Left ventricle myocardium inferior (tissue), 1 donor: Measurements from ENCODE around the gene DTWD1. TPM values are rescaled to one million over a fixed set of nuclear protein-coding genes. Genes with fewer than 3 reads are reported as not detected.
"Not testable (repeated sequence)": the region's sequence is repeated elsewhere in the genome, so short reads cannot be mapped to it uniquely, and the experiment has no call there.

Experiments
- DNase-seq: peaks from one replicate; pipeline ENCODE4 v3.0.0-alpha.2; 2020
- H3K27ac ChIP-seq: fragments of 200-600 bp; replicated peaks from 2 replicates; pipeline ENCODE4 v1.8.0; 2021
- H3K27me3 ChIP-seq: fragments of 200-600 bp; 2 replicates; pipeline ENCODE4 v1.8.0; 2021; ENCODE audit warnings: low read depth
- H3K36me3 ChIP-seq: fragments of 200-600 bp; 2 replicates; pipeline ENCODE4 v1.8.0; 2021
- H3K4me1 ChIP-seq: fragments of 200-600 bp; 2 replicates; pipeline ENCODE4 v1.8.0; 2021
- H3K4me3 ChIP-seq: fragments of 200-600 bp; 2 replicates; pipeline ENCODE4 v1.8.0; 2021; ENCODE audit warnings: mild to moderate bottlenecking, moderate library complexity
- H3K9me3 ChIP-seq: fragments of 200-600 bp; replicated peaks from 2 replicates; pipeline ENCODE4 v1.8.0; 2021
- intact Hi-C: fragments of 100-400 bp; cut with micrococcal nuclease; formaldehyde crosslinking; loops from one replicate; pipeline ENCODE4 v1.11.0; 2022
- total RNA-seq: library from RNA; stranded (reverse); fragmentation: NEBNext Ultra II Directional; extraction: Animal tissue kit (Norgen Biotek cat#: 25700); gene quantifications from one replicate; pipeline ENCODE4 v1.2.1, GENCODE V29; 2021
- TF ChIP-seq, protein P1 (sequence below): fragments of 200-600 bp; IDR thresholded peaks from 2 replicates; pipeline ENCODE4 v1.8.0; 2021; ENCODE audit warnings: antibody characterized with exemption, mild to moderate bottlenecking, borderline replicate concordance
- donor health status: DM: no; HTN: yes; CAD: no; lungs with severe emphysema.

Gene DTWD1
- total RNA-seq, 1 donor from 2014 or later: 20.6 TPM

GRCh38 chr15:49688135-49688790, 67.4 kb downstream of the DTWD1 start:
- H3K36me3 ChIP-seq: no peaks in the 10 kb centered on the region
- no peak for DNase-seq
- no peaks in the 10 kb centered on the region for H3K27me3 ChIP-seq
- H3K27ac ChIP-seq: no peak overlapping the region
- H3K4me3 ChIP-seq: no peak overlapping the region
- intact Hi-C loops: no loop called here
- H3K4me1 ChIP-seq: no peaks in the 10 kb centered on the region
- H3K9me3 ChIP-seq: no peaks in the 10 kb centered on the region
- TF ChIP-seq, protein P1, sequence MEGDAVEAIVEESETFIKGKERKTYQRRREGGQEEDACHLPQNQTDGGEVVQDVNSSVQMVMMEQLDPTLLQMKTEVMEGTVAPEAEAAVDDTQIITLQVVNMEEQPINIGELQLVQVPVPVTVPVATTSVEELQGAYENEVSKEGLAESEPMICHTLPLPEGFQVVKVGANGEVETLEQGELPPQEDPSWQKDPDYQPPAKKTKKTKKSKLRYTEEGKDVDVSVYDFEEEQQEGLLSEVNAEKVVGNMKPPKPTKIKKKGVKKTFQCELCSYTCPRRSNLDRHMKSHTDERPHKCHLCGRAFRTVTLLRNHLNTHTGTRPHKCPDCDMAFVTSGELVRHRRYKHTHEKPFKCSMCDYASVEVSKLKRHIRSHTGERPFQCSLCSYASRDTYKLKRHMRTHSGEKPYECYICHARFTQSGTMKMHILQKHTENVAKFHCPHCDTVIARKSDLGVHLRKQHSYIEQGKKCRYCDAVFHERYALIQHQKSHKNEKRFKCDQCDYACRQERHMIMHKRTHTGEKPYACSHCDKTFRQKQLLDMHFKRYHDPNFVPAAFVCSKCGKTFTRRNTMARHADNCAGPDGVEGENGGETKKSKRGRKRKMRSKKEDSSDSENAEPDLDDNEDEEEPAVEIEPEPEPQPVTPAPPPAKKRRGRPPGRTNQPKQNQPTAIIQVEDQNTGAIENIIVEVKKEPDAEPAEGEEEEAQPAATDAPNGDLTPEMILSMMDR: no peak

DNA sequence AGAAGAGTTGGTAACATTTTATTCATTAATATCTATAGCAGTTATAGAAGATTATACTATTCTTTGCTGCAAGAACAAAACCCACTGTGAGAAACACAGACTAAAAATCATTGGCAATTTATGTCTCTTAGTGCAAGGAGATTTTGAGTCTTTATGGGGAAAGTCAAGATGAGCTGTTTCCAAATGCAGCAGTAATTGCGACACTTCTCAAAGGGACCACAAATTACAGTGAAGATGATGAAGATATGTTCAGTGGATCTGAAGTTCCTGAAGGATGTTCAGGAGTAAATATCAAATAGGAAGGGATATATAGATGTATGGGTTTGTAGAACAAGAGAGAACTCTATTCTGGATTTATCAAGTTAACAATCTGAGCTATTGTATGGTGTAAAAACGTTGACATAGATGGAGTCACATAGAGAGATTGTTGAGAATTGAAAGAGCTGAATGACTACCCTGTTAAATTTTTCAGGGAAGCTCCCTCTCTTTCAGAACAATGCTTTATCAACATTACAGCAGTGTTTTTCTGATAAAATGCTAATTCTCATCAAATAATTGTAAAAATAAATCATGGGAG, 71.8 kb downstream of the DTWD1 start:
- H3K4me1 ChIP-seq: no peaks in the 10 kb centered on the region
- no peak overlapping the region for H3K4me3 ChIP-seq
- no peak for DNase-seq
- TF ChIP-seq, protein P1: no peak
- H3K27me3 ChIP-seq: no peaks in the 10 kb centered on the region
- H3K36me3 ChIP-seq: no peaks in the 10 kb centered on the region
- intact Hi-C loops: no loop called here
- no peak overlapping the region for H3K27ac ChIP-seq
- H3K9me3 ChIP-seq: no peaks in the 10 kb centered on the region

DNA sequence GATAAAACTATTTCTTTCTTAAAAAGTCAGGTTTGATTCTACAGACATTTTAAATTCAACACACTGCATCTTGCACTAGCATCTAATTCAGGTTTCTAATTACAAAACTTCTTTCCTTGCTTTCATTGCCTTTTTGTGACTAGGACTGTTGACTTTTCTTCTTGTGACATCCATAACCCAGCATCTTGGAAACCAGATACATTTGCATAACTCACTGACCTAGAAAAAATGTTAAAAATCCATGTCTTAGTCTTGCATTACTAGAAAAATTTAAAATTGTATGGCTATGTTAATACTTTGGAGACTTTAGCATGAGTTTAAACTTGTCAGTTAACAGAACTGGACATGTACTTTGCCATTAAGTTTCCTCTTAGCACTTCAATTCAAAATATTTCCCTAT, 72.7 kb downstream of the DTWD1 start:
- H3K27me3 ChIP-seq: no peaks in the 10 kb centered on the region
- no peaks in the 10 kb centered on the region for H3K9me3 ChIP-seq
- no peak for DNase-seq
- TF ChIP-seq, protein P1: no peak
- no peaks in the 10 kb centered on the region for H3K4me1 ChIP-seq
- intact Hi-C loops: no loop called here
- H3K27ac ChIP-seq: no peak overlapping the region
- H3K36me3 ChIP-seq: no peaks in the 10 kb centered on the region
- H3K4me3 ChIP-seq: no peak overlapping the region

DNA sequence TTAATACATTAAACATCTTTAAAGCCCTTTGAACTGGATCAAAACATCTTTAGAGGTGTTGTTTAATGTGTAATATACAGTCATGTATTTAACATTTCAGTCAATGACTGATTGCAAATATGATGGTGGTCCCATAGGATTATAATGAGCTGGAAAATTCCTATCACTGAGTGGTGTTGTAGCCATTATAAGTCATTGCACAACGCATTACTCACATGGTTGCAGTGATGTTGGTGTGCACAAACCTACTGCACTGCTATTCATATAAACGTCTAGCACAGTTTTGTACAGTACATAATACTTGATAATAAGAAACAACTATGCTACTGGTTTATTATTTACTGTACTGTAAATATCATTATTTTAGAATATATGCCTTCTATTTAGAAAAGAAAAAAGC, 75.6 kb downstream of the DTWD1 start:
- Histone ChIP-seq H3K4me3 (no peak overlapping the region), H3K36me3 (no peaks in the 10 kb centered on the region), H3K27ac (no peak overlapping the region), H3K27me3 (no peaks in the 10 kb centered on the region), H3K4me1 (no peaks in the 10 kb centered on the region), H3K9me3 (no peaks in the 10 kb centered on the region)
- TF ChIP-seq, protein P1: no peak
- intact Hi-C loops: no loop called here
- DNase-seq: no peak

DNA sequence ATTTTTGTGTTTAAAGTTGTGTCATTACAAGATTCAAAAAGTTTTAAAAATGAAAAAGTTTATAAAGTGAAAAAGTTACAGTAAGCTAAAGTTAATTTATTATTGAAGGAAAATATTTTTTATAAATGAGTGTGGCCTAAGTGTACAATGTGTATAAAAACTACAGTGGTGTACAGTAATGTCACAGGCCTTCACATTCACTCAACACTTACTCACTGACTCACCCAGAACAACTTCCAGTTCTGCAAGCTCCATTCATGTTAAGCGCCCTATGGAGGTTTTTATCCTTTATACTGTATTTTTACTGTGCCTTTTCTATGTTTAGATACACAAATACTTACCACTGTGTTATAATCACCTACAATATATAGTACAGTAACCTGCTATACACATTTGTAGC, 76.3 kb downstream of the DTWD1 start:
- no peak overlapping the region for H3K27ac ChIP-seq
- DNase-seq: no peak
- no peaks in the 10 kb centered on the region for H3K36me3 ChIP-seq
- H3K4me3 ChIP-seq: no peak overlapping the region
- H3K4me1 ChIP-seq: no peaks in the 10 kb centered on the region
- intact Hi-C loops: no loop called here
- no peaks in the 10 kb centered on the region for H3K27me3 ChIP-seq
- no peaks in the 10 kb centered on the region for H3K9me3 ChIP-seq
- TF ChIP-seq, protein P1: no peak

- H3K36me3 ChIP-seq, H3K4me1 ChIP-seq, H3K27ac ChIP-seq, DNase-seq, H3K27me3 ChIP-seq, intact Hi-C loops, H3K4me3 ChIP-seq: not testable (repeated sequence)
- H3K9me3 ChIP-seq: peaks cover 13% of the 10 kb centered on the region
Measured at GRCh38 chr15:49702982-49703381, 82.1 kb downstream of the DTWD1 start.
